GM18526 (cell line): ENCODE data around the gene OR52I1.

Experiments used
- POLR2A ChIP-seq: IDR thresholded peaks from 3 replicates; pipeline ENCODE4 v1.6.1; 2011; ENCODE audit not compliant: insufficient read length; ENCODE audit errors: extremely low read depth

The OR52I1 gene

GRCh38 chr11:4593739-4594138 is at the start of gene OR52I1:
OR52I1 (plus strand) TSS chr11:4594039; CDS start chr11:4594039, 0 bp downstream.
- no peak for TF ChIP-seq POLR2A

GRCh38 chr11:4544891-4545290 is 48.9 kb upstream of the OR52I1 start, which contains the start of gene OR52M1:
OR52M1 (plus strand) TSS chr11:4545191; CDS start chr11:4545191, 0 bp downstream.
- TF ChIP-seq POLR2A, result no peak

DNA sequence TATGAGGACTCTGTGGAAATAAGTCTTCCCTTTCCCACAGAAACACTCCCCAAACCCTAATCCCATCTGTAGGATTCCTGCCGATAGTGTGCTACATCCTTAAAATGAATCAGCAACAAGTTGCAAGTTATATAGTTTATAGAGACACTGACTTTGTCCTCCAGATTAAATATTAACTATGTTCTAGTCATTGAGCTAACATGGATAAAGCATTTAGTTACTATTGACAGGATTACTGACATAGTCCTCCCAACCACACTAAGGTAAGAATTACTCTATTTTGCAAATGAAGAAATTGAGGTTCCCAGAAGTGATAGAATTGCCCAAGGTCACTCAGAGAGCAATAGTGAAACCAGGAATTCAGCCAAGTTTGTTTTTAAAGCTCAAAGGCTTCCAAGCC is 47.0 kb upstream of the OR52I1 start:
- TF ChIP-seq POLR2A, result no peak

DNA sequence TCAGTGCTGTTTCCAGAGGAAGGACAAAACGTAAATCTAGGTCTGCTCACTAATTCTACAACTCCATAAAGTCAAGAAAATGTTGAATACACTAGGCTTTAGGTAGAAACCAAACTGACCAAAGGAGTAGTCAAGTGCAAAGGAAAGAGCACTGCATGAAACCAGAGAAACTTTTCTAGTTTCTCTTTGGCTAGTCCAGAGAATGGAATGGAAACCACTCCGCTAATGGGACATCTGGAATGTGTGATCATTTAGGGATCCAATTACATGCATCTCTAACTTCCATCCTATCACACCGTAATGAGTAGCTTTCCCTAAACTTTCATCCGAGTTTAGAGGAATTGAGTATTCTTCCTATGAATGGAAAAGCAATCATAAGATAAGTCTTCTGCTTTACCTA is 46.4 kb upstream of the OR52I1 start:
- TF ChIP-seq POLR2A, result no peak

- TF ChIP-seq POLR2A, result no peak
Observed at GRCh38 chr11:4551346-4551979, 42.4 kb upstream of the OR52I1 start.

DNA sequence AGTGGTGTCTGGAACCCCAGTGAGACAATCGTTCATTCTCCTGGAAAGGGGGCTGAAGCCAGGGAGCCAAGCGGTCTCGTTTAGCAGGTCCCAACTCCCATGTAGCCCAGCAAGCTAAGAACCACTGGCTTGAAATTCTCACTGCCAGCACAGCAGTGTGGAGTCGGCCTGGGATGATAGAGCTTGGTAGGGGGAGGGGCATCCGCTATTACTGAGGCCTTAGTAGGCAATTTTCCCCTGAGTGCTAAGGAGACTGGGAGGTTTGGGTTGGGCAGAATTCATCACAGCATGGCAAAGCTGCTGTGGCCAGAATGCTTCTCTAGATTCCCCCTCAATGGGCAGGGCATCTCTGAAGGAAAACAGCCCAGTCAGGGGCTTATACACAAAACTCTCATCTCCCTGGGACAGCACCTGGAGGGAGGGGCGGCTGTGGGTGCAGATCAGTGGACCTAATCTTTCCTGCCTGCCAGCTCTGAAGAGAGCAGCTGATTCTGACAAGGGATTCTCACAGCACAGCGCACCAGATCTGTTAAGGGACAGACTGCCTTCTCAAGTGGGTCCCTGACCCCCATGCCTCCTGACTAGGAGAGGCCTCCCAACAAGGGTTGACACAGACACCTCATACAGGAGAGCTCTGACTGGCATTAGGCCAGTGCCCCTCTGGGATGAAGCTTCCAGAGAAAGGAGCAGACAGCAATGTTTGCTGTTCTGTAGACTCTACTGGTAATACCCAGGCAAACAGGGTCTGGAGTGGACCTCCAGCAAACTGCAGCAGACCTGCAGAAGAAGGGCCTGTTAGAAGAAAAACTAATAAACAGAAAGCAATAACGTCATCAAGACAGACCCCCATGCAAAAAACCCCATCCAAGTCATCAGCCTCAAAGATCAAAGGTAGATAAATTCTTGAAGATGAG is 34.1 kb upstream of the OR52I1 start:
- no peak for TF ChIP-seq POLR2A

DNA sequence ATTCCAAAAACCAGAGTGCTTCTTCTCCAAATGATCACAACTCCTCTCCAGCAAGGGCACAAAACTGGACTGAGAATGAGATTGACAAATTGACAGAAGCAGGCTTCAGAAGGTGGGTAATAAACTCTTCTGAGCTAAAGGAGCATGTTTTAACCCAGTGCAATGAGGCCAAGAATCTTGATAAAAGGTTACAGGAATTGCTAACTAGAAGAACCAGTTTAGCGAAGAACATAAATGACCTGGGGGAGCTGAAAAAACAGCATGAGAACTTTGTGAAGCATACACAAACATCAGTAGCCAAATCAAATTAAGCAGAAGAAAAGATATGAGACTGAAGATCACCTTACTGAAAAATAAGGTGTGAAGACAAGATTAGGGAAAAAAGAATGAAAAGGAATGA is 33.4 kb upstream of the OR52I1 start:
- TF ChIP-seq POLR2A, result no peak

GRCh38 chr11:4565371-4565770 is 28.5 kb upstream of the OR52I1 start:
- TF ChIP-seq POLR2A, result no peak

DNA sequence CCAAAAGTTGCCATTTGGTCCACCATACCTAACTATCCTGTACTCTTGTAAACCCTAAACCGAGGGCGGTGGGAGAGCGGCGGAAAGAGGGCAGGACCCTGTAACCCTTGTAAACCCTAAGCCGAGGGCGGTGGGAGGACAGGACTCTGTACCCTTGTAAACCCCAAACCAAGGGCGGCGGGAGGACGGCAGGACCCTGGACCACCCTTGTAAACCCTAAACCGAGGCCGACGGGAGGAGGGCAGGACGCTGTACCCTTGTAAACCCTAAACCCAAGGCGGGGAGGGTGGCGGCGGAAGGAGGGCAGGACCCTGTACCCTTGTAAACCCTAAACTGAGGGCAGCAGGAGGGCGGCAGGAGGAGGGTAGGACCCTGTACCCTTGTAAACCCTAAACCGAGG is 24.8 kb upstream of the OR52I1 start:
- TF ChIP-seq POLR2A, result no peak

GRCh38 chr11:4576880-4577279 is 17.0 kb upstream of the OR52I1 start:
- TF ChIP-seq POLR2A, result no peak

- TF ChIP-seq POLR2A, result no peak
Observed at GRCh38 chr11:4577761-4578160, 16.1 kb upstream of the OR52I1 start.

GRCh38 chr11:4578624-4579023 is 15.2 kb upstream of the OR52I1 start:
- TF ChIP-seq POLR2A, result no peak

DNA sequence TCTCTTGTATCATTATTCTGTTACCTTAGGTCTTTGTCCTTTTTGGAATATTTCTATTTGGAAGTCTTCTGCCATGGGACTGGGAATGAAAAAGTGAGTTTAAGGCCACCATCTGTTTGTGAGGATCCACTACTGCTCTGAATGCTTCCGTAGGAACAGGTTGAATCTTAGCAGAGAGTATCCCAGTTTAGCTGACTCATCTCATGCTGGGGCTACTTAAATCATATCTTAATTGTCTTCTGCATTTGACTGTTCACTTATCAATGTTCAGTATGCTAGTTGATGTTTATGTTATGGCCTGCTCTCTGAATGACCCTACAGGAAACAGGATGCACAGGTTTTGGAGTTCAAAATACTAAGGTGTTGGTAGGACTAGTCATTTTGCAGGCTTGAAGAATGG is 13.7 kb upstream of the OR52I1 start:
- no peak for TF ChIP-seq POLR2A

DNA sequence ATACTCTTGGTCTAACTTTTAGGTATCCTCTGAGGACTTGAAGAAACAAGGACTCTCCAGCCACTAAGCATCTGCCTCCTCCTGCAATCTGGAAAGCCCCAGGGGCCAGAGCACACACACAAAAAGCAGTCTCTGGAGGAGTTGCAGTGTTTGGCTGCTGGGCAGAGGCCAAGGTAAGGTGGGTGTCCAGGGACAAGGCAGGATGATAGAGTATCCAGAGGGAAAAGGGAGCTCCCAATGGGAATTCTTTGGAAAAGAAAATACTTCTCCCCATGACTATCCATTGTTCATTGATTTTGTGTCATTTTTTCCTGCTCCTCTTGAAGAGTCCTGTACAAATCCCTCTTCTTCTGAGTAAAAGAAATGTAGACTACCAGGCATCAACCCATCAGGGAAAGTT is 12.4 kb upstream of the OR52I1 start, which contains the start of gene OR52I2:
Gene OR52I2, plus strand, starts transcription at position 301 of the 400 bp plus-strand sequence.
- no peak for TF ChIP-seq POLR2A

- no peak for TF ChIP-seq POLR2A
Observed at GRCh38 chr11:4589017-4589416, 4.8 kb upstream of the OR52I1 start.

- no peak for TF ChIP-seq POLR2A
Observed at GRCh38 chr11:4605057-4605456, 11.2 kb downstream of the OR52I1 start.
